DND-41 (cell line): Measurements from ENCODE around the gene CTBP2.

ENCODE experiments used
- EZH2 ChIP-seq: IDR thresholded peaks from 3 replicates; pipeline ENCODE4 v1.6.1; 2012; ENCODE audit warnings: borderline replicate concordance, low read depth, mild to moderate bottlenecking, moderate library complexity, low read length, inconsistent platforms; ENCODE audit not compliant: severe bottlenecking
- TF ChIP-seq, protein P1 (sequence below): IDR thresholded peaks from 2 replicates; pipeline ENCODE4 v1.5.1; 2012; ENCODE audit warnings: borderline replicate concordance, low read length, moderate library complexity, mild to moderate bottlenecking; ENCODE audit not compliant: poor library complexity, severe bottlenecking; ENCODE audit errors: extremely low read depth

GRCh38 chr10:125038637-125039036, 121.7 kb downstream of the CTBP2 start:
- TF ChIP-seq, protein P1, sequence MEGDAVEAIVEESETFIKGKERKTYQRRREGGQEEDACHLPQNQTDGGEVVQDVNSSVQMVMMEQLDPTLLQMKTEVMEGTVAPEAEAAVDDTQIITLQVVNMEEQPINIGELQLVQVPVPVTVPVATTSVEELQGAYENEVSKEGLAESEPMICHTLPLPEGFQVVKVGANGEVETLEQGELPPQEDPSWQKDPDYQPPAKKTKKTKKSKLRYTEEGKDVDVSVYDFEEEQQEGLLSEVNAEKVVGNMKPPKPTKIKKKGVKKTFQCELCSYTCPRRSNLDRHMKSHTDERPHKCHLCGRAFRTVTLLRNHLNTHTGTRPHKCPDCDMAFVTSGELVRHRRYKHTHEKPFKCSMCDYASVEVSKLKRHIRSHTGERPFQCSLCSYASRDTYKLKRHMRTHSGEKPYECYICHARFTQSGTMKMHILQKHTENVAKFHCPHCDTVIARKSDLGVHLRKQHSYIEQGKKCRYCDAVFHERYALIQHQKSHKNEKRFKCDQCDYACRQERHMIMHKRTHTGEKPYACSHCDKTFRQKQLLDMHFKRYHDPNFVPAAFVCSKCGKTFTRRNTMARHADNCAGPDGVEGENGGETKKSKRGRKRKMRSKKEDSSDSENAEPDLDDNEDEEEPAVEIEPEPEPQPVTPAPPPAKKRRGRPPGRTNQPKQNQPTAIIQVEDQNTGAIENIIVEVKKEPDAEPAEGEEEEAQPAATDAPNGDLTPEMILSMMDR, result peak; percentile 24
- TF ChIP-seq EZH2, result no peak
